ENCODE data around the gene IGF2.

GRCh38 chr11:2106583-2107209, 32.5 kb downstream of the IGF2 start:
- TF ChIP-seq CTCF (IDR thresholded peaks at IDR 0.05) (no peak), POLR2AphosphoS5 (IDR thresholded peaks at IDR 0.05; ENCODE audit: insufficient read depth in 1 of 2, low read depth in 1 of 2) (no peak)

Data from vagina (tissue), 2 donors.